NCI-H748 (cell line): ENCODE measurements around the gene SHPK.
A peak's percentile ranks its signal among the peaks of the same experiment; 100 is the strongest.

Experiments
- DNase-seq: peaks from one replicate; lab custom pipeline; 2025; ENCODE audit not compliant: unreplicated experiment; lab: John Stamatoyannopoulos, UW

Gene SHPK

DNA sequence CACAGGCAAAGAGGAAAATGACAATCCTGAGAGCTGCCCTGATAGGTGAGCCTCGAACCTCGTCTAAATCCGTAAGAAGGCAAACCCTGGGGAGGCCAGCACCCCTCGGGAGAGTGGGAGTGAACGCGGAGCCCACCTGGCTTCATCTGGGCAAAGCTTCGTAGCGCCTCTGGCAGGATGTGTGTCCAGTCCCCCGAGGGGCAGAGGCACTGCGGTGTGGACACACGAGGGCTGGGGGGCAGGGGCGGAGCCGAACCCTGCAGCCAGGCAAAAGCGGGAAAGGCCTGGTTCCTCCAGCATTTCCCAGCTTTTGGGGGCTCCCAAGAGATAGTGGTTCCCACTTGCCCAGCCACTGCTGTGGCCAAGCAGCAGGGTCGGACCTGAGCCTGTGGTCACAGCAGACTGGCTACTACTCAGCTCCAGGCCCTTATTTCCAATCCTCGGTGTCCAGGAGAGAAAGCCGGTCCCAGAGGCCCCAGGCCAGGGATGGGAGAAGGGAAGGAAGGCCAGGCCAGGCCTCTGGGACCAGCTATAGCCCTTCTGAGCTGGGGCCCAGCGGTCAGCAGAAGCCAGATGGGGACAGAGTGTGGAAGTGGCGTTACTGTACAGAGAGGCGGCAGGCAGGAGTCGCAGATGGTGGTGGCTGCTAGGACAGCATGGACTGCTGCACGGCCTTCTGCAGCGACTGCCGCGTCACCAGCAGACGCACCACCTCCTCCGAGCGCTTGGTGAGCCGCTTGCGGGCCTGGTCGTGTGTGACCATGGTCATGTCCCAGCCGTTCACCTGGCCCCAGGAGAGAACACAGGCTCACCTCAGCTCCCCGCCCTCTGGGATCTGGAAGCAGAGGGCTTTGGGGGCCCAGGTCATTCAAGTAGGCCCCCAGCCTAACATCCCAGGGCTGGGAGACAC, 27.3 kb upstream of the SHPK start:
- no peak for DNase-seq

DNA sequence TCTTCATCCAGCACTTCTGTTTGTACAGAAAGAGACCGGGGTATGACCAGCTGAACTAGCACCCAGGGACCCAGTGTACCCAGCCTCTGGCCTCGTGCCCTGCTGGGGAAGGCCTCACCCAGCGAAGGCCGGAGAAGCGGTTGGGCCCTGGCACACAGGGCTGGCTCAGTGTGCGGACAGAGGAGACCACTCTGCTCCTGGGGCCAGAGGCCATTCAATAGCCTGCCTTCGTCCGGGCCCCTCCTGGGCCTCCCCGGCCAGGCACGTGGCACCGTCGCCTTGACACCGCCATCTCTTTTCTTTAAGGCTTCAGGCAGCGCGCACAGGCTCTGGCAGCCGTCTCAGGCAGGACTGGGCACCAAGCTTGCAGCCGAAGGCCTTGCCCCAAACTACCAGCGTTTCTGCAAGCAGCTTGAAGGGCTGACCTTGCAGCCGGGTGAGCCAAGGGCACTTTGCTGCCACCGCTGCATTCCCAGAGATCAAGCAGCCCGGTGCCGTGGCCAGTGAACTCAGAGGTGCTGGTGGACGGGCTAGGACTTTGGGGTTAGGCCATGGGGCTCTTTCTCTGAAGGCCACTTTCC, 24.4 kb upstream of the SHPK start:
- DNase-seq = no peak

- no peak for DNase-seq
These were observed 23.6 kb upstream of the SHPK start for GRCh38 chr17:3659541-3660111.

DNA sequence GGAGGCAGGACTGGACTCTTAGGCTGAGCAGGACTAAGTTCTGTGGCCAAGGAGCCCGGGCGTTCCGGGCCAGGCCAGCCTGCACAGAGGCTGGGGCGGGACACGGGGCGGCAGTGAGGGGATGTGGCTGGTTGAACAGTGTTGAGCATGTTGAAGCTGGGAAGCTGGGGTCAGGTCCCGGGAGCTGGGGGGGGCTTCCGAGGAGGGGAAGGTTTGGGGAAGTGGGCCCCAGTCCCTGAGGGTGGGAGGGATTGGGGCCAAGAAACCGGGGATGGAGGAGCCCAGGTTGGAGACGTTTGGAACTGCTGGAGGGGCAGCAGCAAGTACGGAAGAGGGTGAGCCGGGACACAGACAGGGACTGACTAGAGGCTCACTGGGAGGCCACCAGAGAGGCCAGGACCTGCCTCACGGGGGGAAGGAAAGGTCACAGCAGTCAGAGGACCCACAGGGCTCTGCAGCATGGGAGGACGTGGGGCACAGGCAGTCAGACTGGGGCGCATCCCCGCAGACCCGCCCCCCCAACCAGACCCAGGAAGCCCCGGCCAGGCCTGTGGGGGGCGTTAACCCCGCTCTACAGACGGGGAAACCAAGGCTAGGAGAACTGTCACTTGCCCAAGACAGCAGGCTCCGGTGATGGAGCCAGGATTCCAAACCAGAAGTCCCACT, 22.9 kb upstream of the SHPK start:
- no peak for DNase-seq

GRCh38 chr17:3657874-3658783, 22.1 kb upstream of the SHPK start:
- DNase-seq = no peak

- no peak for DNase-seq
These were observed 21.5 kb upstream of the SHPK start for GRCh38 chr17:3657588-3657869.

- no peak for DNase-seq
These were observed 20.9 kb upstream of the SHPK start for GRCh38 chr17:3656755-3657587.

DNA sequence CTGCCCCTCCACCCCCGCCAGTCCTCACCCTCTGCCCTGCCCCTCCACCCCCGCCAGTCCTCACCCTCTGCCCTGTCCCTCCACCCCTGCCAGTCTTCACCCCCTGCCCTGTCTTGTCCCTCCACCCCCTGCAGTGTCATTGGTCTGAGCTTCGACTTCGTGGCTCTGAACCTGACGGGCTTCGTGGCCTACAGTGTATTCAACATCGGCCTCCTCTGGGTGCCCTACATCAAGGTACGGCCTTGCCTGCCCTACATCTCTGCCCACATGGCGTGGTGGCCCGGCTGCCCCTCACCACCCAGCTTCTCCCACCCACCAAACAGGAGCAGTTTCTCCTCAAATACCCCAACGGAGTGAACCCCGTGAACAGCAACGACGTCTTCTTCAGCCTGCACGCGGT, 20.3 kb upstream of the SHPK start:
- no peak for DNase-seq

DNA sequence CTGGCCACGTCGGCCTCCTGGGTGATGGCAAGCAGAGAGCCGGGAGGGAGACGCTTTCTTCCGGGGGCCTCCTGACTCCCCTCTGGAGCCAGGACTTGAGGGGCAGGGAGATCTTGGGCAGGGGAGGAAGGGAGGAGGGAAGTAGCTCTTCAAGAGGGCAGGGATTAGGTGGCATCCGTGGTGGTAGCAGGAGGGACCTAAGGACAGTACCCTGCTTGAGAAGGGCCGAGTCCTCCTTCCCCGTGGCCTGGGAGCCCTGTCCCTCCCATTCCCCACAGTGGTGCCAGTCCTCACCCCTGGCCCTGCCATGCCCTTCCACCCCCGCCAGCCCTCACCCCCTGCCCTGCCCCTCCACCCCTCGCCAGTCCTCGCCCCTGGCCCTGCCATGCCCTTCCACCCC, 19.7 kb upstream of the SHPK start:
- no peak for DNase-seq

- peak; percentile 59 for DNase-seq
These were observed 11.9 kb upstream of the SHPK start for GRCh38 chr17:3647769-3648555.

- no peak for DNase-seq
These were observed 11.2 kb upstream of the SHPK start for GRCh38 chr17:3647251-3647650.

DNA sequence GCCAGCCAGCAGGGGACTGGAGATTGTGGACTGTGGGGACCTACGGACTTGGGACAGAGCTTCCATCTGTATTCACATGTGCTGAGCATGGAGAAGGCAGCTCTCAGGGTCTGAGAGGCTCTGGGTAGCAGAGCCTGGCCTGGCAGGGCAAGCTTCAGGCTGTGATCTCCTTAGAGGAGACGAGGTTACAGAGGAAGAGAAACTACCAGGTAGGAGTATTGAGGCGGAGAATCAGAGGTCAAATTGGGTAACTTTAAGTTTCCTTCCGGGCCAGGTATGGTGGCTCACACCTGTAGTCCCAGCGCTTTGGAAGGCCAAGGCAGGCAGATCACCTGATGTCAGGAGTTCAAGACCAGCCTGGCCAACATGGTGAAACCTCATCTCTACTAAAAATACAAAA, 9.3 kb upstream of the SHPK start:
- no peak for DNase-seq

DNA sequence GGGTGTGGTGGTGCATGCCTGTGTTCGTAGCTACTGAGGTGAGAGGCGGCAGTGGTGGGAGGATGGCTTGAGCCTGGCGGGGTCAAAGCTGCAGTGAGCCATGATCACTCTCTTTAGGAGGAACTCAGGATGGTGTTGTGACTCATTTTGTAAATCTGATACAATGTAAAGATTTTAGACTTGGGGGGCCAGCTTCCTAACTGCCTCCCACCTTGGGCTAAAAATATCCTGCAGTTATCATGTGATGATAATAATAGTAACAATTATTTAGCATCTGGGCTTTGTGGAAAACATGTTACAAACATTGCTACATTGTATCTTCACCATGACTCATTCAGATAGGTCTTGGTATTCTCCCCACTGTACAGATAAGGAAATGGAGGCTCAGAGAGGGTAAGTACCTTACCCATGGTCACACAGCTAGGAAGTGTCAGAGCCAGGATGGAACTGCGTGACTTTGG, 7.9 kb upstream of the SHPK start:
- no peak for DNase-seq

DNA sequence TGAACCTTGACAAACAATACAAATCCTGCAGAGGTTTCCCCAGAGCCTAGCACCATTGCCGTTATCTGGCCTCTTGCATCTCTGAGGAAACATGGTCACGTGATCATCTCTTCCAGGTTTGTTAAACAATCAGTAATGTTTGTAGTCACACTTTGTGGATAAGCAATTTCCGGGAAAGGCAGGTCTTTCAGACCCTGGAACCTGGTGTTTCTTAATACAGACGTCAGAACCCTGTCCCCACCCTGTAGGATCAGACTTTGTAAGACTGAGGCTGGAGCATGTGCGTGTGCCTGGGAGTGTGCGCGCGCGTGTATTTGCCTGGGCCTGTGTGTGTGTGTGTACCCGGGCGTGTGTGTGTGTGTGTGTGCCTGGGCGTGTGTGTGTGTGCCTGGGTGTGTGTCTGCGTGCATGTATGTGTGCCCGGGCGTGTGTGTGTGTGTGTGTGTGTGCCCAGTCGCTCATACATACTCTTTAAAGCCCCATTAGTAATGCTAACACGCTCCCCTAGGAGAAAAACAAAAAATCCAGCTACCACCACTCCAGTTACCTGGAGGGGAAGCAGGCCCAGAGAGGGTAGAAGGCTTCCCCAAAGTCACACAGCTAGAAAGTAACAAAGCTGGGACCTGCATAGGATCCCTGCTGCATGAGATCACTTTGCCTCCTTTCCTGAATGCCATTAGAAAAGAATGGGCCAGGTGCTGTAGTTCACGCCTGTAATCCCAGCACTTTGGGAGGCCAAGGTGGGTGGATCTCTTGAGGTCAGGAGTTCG, 5.9 kb upstream of the SHPK start:
- DNase-seq = no peak

DNA sequence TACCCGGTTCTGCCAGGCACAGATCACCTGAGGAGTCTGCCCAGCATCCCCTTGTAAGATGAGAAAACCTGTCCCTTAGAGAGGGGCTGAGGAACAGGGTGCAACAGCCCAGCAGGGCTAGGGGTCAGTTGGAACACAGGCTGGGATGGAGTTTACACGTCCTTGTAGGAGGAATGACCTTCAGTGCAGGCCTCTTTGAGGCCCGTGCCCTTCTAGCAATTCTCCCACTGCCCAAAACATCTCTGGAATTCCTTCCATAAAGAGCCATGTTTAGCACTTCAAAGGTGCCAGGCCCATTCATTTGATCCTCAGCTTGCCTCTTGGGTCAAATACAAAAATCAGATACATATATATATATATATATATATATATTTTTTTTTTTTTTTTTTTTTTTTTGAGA, 5.0 kb upstream of the SHPK start:
- no peak for DNase-seq

- DNase-seq = no peak
These were observed 4.0 kb upstream of the SHPK start for GRCh38 chr17:3639981-3640596.

GRCh38 chr17:3636908-3637373, 891 bp upstream of the SHPK start:
- peak; percentile 41 for DNase-seq
